Thyroid gland (tissue), 4 donors: ENCODE measurements around the gene CTSS.

Source experiments
- CTCF ChIP-seq, 6 experiments: fragments of 200-600 bp in 3 of 6; fragments of 450-650 bp in 3 of 6; sonication (generic) in 3 of 6; IDR thresholded peaks; one replicate each; pipeline ENCODE4 v1.5.1; 2016 to 2019; ENCODE audit warnings: antibody characterized with exemption in 6 of 6, mild to moderate bottlenecking in 2 of 6, inconsistent platforms in 1 of 6, moderate library complexity in 1 of 6
- POLR2A ChIP-seq, 2 donors: fragments of 450-650 bp; IDR thresholded peaks; one replicate each; pipeline ENCODE4 v1.6.1; 2017; ENCODE audit warnings: antibody characterized with exemption in 2 of 2, mild to moderate bottlenecking in 2 of 2, moderate library complexity in 1 of 2

DNA sequence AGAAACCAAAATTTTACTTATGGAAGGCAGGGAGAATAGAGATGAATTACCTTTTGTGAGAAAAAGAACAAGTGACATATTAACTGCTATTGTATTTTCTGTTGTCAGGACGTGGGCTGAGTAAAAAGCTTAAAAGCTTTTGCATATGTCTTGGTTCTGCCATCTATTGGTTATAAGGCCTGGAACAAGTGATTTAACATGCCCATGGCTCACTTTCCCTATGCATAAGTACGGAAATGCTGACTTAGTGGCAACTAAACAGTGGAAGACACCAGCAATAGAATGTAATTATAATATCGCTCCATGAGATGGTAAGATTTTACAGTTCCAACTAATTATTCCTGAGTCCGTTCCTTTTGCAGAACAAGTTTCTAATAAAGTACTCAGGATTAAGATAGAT, 6.7 kb upstream of the CTSS start:
- TF ChIP-seq CTCF (IDR thresholded peaks at IDR 0.05), result no peak
- TF ChIP-seq POLR2A (IDR thresholded peaks at IDR 0.05), result no peak
